Stimulated activated naive CD8-positive, alpha-beta T cell treated with anti-CD3 and anti-CD28 coated beads, Interleukin-15, Interleukin-2, amounts not matched to agents 100 U/mL and 50 U/mL, for 24 hours (primary cell): ENCODE results near the gene RMC1.
"Not testable (repeated sequence)": the region's sequence is repeated elsewhere in the genome, so short reads cannot be mapped to it uniquely, and the experiment has no call there.

Experiments used
- ATAC-seq: fragments of 150-1000 bp; cut with Tn5 transposase; one replicate; pipeline ENCODE4 v1.10.0; 2021
- DNase-seq: peaks from one replicate; pipeline ENCODE4 v3.0.0; 2021

RMC1 gene

DNA sequence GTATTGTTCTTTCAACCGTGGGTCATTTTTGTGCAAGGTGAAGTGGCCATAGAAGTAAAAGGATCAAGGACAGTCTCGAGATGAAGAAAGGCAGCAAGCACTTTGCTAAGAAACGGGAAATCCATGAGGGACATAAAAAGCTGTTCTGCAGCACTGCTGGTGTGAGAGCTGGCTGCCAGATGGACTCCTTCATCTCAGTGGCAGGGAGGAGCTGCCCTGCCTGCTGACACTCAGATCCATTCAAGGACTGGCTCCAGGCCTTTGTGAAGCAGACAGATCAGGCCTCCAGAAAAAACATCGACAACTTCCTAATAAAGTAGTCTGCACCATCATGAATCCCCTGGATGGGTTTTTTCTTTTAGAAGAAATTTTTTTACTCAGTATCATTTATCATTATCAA is 29.5 kb downstream of the RMC1 start:
- ATAC-seq (no peak), DNase-seq (no peak)

DNA sequence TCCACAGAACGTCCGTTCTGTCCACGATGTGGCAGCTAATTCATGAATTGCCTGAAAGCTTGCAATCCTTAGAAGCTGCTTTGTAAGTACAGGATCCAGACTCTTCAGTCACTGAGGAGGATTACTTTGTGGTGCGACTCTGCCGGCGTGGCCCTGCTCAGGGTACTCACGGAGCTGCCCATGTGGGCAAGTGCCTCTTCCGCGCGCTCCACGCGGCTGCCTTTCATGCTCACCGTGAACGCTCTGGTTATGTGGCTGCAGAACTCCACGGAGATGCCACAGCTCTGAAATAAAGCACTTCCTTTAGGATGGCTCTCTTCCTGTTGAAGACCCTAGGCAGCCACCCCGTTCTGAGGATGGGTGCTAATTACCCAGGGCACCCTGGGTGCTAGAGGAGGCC is 31.0 kb downstream of the RMC1 start:
- DNase-seq: no peak
- ATAC-seq: no peak

DNA sequence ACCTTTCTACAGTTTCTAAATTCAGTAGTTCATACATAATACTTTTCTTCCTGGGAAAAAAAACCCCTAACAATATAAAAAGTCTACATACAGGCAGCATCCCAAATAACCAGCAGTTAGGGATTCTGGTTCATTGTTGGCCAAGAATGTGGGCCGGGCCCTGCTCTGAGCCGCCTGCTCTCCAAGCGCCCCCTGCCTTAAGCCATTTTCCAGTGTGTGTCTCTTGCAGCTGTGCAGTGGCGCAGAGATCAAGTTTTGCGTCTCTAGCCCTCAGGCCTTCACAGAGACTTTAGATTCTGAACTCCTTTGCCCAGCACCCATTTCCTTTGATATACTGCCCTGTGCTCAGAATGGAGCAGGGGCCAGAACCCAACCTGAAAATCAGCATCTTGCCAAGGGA is 32.9 kb downstream of the RMC1 start:
- DNase-seq (no peak), ATAC-seq (no peak)

DNA sequence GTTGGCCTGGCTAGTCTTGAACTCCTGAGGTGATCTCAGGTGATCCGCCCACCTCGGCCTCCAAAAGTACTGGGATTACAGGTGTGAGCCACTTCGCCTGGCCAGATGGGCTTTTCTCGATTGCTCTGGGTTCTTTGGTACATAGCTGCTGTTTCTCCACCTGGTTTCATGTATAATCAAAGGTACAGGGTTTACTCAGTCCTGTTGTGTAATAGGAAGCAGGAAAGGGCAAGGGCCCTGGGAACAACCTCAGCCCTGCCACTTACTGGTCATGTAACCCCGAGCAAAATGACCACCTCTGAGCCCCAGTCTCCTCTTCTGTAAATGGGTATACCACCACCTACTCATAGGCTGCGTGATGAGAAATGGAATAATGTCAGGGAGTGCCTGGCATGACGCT is 34.0 kb downstream of the RMC1 start:
- no peak for ATAC-seq
- no peak for DNase-seq

DNA sequence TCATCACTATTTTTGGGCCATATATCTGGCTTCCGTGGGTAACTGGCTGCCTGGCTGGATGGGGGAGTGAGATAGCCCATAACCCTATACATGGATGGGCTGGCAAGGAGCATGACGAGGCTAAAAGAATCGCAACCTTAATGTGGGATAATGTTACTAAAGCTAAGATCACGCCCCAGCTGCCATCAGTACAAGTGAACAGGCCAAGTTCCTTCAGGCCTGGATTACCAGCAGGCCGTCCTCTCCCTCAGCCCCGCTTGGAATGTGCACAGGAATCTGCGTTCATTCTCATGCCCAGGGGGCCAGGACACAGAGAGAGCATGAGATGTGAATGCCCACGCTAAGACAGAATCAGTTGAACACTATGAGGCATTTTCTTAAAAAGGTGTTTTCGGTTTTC is 34.7 kb downstream of the RMC1 start:
- no peak for ATAC-seq
- DNase-seq: no peak

DNA sequence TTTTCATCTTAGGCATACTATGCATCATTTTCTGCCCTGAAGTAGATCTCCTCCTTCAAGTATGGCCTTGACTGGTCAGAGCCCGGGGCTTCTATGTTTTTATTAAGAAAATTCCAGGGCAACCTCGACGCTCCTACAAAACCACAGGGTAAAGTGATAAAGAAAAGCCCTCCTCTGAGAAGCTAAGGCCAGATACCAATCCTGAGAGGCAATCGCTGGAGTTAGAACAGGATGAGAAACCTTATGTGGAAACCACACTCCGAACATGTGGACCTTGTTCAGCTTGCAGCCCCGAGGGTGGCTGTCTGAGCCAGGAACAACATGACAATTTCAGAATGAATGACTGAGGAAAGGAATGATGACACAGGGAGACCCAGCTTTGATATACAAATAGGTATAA is 35.6 kb downstream of the RMC1 start:
- ATAC-seq: no peak
- no peak for DNase-seq

DNA sequence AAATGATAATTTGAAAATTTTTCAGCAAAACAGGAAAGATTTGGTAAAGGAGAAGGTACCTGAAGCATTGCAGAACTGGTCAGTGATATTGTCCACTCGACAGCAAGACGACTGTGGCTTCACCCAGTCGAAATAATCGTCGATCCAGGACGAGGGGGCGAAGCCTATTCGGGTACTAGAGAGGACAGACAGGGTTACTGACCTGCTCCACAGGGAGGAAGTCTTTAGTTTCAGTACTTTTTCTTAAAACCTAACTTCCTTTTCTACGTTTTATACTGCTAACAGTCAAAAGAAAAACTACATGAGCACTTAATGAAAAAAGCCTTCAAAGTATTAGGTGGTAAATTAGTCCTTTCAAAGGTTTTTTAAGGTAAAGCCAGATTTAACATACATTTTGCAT is 36.0 kb downstream of the RMC1 start:
- DNase-seq: no peak
- ATAC-seq: no peak

DNA sequence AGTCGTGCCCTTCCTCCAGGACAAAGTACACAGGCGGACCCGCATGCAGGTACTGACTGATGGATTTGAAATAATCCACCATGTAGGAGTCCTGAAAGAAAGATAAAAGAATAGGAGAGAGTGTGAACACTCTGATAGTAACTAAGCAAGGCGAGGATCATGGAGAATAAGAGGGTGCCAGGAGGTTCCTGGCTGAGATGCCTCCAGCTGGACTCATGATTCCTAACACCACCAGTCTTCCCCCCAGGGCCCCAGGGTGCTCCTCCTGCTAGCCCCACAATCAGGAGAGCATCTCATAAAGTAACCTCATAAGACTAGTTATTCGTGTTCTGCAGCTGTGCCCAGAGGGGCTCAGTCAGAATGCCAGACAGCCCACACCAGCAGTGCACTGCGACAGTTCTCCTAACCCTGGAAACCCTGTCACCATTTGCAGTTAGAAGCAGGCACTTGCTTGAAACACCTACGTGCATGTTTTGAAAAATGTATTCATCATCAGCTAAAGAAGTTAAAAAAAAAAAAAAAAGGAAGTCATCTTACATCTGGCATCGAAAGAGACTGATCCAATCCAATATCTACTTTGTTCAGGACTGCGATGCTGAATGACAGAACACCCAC is 36.7 kb downstream of the RMC1 start:
- ATAC-seq (no peak), DNase-seq (no peak)

DNA sequence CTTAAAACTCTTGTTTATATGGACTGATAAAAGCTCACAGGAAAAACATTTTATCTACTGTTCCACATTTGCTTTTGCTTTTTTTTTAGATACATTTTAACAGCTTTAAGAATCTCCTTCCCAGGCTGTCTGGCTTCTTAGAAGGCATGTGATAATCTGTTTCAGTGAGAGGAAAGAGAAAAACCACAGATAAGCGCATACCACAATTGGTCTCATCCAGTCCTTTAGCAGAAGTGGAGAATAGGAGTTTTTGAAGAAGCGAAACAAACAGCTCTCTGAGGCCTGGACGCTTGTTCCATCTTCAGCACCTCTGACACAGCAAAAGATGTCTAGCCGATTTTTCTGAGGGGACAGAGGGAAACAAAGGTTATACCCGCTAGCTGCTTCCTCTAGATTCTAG is 37.6 kb downstream of the RMC1 start:
- DNase-seq: no peak

DNA sequence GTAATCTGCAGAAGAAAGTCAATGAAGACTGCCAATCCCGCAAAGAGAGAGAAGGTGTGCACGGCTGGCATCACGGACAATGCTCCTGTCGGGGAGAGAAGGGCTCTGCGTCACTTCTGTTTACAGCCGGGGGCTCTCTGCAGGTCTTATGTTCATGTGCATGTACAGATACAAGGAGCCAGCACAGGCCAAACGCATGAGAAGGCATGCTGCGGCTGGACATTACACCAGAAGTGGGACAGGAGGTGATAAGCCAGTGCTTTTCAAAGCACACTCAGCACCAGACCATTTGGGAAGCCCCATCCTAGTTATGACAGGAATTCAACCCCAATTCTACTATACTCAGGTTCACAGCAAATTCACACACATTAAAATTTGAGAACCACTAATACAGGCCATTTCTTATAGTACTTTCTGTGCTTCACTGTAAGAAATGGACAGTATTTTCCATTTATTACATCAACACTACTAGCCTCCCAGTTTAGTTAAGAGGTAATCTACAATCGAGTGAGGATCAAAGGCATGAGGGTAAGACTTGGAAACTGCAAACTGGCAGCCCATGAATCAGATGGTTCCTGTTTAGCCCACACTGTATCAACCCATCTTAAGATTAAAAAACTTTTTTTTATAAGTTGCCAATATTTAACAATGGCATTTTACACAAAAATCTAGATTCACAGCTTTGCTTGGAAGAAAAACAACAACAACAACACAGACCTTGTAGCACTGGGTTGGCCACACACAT is 38.2 kb downstream of the RMC1 start:
- DNase-seq: no peak
- no peak for ATAC-seq

More for the DNA sequence above, 37.6 kb downstream of the RMC1 start:
- ATAC-seq: peak; percentile 40

DNA sequence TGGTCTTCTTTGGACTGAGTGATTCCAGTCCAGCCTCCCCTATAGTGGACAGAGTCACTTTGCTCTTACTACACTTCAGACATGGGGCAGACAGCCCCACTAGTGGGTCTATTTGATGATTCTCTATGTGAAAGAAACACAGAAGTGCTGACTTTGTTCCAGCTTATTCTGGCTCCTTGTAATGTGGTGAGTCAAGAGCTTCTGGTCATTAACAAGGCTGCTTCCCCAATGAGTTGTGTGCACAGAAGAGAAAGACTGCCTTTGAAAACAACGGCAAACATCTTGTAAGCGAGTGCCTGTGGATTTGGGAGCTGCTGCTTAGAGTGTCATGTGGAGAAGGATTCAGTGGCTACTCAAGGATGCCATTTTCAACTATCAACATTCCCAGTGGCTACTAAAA is 39.1 kb downstream of the RMC1 start:
- no peak for ATAC-seq
- no peak for DNase-seq

DNA sequence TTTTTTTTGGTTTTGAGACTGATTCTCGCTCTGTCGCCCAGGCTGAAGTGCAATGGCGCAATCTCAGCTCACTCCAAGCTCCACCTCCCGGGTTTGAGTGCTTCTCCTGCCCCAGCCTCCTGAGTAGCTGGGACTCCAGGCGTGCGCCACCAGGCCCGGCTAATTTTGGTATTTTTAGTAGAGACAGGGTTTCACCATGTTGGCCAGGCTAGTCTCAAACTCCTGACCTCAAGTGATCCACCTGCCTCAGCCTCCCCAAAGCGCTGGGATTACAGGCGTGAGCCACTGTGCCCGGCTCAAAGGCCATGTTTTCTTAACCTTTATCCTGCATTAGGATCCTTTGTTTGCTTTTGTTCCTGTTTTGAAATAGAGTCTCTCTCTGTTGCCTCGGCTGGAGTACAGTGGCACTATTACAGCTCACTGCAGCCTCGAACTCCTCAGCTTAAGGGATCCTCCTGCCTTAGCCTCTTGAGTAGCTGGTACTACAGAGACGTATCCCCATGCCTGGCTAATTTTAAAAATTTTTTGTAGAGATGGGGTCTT is 42.0 kb downstream of the RMC1 start:
- no peak for DNase-seq
- no peak for ATAC-seq

DNA sequence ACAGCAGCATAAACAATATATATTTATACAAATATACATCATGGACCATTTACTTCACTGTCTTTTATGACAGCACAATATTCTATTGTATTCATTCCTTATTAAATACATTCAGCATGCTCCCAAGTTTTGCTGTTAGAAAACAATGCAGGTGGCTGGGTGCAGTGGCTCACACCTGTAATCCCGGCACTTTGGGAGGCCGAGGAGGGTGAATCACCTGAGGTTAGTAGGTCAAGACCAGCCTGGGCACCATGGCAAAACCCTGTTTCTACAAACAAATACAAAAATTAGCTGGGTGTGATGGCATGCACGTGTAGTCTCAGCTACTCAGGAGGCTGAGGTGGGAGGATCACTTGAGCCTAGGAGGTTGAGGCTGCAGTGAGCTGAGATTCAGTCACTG is 44.0 kb downstream of the RMC1 start:
- ATAC-seq (no peak), DNase-seq (no peak)

DNA sequence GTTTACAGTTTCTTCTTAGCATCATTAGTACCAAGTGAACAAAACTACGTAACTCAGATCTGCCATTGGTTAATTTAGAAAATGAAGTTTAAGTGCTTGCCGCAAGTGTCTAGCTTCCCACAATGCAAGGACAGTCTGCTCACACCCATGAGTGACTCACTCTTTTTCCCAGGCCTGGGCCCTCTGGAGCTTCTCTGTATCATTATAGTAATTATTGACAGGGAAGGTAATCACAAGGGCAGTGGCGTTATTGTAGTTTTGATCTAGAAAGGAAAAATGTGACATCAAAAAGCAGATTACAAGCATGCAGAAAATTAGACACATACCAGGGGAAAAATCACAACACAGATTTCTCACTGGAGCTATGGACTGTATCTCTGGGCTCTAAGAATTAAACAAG is 44.5 kb downstream of the RMC1 start:
- ATAC-seq: no peak
- DNase-seq: no peak

DNA sequence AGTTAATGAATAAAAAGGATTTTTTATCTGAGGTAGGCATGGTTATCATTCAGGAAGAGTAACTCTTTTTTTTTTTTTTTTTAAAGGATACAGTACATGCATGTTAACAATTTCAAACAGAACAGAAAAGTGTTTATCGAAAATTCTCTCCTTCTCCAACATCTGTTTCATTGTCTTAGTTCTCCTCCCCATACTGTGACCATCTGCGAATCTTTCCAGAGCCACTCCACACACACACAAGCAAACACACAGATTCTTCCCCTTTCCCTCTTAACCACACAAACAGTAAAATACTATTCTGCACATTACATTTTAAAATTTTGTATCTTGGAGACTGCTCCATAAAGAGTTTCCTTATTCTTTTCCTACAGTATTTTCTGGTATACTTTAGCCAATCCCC is 45.0 kb downstream of the RMC1 start:
- no peak for DNase-seq
- no peak for ATAC-seq

DNA sequence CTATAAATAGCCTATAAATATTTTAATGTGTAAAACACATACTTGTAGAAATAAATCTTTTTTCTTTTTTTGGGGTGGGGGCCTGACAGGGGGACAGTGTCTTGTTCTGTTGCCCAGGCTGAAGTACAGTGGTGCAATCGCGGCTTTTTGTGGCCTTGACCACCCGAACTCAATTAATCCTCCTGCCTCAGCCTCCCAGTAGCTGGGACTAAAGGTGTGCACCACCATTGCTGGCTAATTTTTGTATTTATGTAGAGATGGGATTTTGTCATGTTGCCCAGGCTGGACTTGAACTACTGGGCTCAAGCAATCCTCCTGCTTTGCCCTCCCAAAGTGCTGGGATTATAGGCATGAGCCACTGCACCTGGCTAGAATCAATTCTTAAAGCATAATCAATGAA is 45.4 kb downstream of the RMC1 start:
- no peak for ATAC-seq
- no peak for DNase-seq

DNA sequence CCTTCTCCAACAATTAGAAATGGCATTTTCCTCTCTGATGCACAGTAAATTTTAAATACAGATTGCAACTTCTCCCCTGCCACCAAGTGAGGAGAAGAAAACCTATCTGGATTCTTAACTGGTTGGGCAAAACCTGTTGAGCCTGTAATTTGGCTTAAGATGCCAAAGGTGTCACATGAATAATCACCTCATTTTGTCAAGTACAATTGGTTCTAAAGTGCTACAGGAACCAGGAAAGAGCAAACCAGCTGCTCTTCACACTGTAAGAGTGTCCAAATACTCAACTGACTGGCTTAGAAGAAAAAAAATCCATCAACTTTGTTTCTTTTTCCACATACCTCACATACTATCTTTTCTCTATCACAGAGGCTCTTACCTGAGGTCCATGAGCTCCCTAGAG is 47.6 kb downstream of the RMC1 start:
- no peak for DNase-seq
- no peak for ATAC-seq

DNA sequence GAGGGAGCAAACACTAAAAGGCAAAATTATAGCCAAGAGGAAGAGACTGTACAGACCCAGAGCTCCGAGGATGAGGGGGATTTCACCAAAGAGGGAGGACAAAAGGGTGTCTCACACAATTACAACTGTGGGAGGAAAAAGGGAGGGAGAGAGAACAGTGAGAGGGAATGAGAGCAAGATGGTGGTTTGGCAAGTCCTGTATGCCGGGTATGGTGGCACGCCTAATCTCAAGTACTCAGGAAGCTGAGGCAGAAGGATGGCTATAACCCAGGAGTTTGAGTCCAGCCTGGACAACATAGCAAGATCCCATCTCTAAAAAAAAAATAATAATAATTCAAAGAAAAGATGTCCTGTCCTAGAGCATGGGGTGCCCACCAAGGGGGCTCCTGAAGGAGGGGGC is 48.7 kb downstream of the RMC1 start:
- ATAC-seq: no peak
- no peak for DNase-seq

DNA sequence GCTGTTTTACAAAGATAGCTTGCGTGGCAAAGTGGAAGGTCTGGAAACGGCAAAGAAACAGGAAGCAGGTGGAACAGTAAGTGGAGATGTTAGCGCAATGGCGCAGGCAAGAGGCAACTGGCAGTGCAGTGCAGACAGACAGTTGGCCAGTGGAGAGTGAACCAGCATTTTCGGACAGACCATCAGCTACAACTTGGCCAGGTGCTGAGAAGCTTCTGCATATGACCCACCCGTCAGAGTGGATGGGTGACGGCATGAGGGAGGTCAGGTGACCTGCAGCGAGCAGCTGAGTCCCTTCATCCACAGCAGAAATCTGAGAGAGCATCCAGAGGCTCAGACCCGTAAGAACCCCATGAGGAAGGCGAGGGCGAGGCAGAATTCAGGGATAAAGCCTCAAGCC is 49.2 kb downstream of the RMC1 start:
- DNase-seq (no peak), ATAC-seq (no peak)

DNA sequence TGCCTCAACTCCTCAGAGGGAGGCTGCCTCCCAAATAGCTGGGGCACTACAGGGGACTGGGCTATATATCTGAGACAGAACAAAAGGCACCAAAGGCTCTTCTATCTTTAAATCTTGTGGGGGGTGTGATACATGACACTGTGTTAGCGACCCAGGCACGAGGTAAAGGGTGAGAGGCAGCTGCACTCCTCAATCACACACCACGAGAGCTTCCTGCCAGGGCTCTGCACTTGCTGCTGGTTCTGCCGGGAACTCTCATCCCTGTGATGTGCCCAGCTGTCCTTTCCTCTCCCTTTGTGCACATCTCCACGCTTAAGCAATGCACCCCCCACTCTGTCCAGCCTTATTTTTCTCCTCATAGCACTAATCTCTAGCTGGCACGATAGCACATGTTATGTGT is 50.6 kb downstream of the RMC1 start:
- no peak for DNase-seq
- no peak for ATAC-seq

DNA sequence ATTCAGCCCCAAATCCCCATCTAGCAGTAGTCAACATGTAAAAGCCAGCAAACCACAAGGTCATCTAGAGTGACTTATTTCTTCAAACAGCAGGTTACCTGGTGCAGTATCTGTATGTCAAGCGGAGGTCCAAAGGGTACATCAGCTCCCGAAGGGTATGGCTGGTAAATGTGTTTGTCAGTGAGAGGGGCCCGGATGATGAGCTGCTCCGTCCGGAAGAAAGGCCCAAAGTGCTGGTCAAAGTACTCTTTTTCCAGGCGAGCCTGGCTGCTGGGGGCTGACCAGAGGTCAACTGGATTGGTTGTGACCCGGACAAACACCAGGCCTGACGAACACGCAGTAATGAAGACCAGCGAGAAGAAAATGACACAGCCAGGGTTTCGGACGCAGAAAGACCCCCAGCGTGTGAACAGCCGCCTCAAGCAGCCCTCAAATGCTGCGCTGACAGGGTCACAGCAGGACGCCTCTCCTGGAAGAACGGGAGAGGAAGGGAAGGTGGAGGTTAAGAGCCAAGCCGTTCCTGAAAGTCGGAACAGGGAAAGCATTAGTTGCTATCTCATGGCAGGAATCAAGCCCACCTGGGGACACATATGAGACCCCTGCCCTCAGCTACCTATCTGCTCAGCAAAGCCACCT is 53.0 kb downstream of the RMC1 start:
- no peak for DNase-seq
- no peak for ATAC-seq

DNA sequence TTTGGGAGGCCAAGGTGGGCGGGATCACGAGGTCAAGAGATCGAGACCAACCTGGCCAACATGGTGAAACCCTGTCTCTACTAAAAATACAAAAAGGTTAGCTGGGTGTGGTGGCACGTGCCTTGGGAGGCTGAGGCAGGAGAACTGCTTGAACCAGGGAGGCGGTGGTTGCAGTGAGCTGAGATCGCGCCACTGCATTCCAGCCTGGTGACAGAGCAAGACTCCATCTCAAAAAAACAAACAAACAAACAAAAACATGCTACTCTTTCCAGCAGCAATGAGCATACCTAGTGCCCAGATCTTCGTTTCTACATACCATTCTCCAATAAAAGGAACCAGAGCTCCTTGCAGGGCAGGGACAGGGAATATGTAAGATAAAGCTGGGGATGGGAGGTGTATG is 54.2 kb downstream of the RMC1 start:
- not testable (repeated sequence) for DNase-seq, ATAC-seq

DNA sequence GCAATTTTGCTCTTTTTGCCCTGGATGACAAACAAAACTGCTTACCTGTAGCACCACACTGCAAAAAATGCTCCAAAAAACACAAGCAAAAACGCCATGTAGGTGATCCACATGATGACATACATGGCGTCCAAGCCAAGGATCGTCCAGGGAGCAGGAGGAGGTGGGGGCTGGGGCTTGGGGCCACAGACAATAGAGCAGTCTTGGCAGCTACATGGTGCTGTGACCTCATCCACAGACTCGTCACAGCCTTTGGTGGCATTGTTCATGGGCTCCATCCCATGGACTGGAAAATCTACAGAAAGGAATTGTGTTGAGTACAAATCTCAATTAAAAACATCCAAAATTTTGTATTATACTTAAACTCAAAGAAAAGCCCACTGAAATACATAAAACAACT is 56.9 kb downstream of the RMC1 start:
- ATAC-seq: no peak
- DNase-seq: no peak
